ENCODE results near the gene CLEC1B. TPM values are rescaled to one million over a fixed set of nuclear protein-coding genes. Genes with fewer than 3 reads are reported as not detected.
"Not testable (repeated sequence)": the region's sequence is repeated elsewhere in the genome, so short reads cannot be mapped to it uniquely, and the experiment has no call there.

CLEC1B gene
- total and polyA plus RNA-seq, 4 donors: 0.57 to 2.2 (median 1.5) TPM; not detected in 1

- Histone ChIP-seq H3K27me3 (ENCODE audit: control insufficient read depth in 3 of 3, insufficient read depth in 3 of 3, low read length in 2 of 3) (no peaks in the 10 kb centered on the region), H3K9ac (ENCODE audit: insufficient read depth in 1 of 2, low read length in 2 of 2) (no peak overlapping the region), H3K27ac (ENCODE audit: low read depth in 1 of 2, low read length in 1 of 2) (no peak overlapping the region), H3K4me1 (ENCODE audit: control insufficient read depth in 5 of 5, insufficient read depth in 5 of 5, low read length in 5 of 5) (no peaks in the 10 kb centered on the region), H3K4me3 (no peak overlapping the region), H3K9me3 (ENCODE audit: control insufficient read depth in 4 of 4, insufficient read depth in 3 of 4, low read length in 3 of 4) (peaks cover 0 to 7% (median 0%) of the 10 kb centered on the region in 4 donors), H3K36me3 (ENCODE audit: control insufficient read depth in 4 of 4, insufficient read depth in 4 of 4, low read length in 4 of 4) (no peaks in the 10 kb centered on the region)
- TF ChIP-seq CTCF (IDR thresholded peaks at IDR 0.05; ENCODE audit: control extremely low read depth, extremely low read depth): no peak
- WGBS, 2 donors: 99 to 100% methylated on average over 2 of the region's 2 CpGs
- DNase-seq (no peak), ATAC-seq (ENCODE audit: insufficient read depth, low FRiP score) (no peak)
Measured at GRCh38 chr12:9975614-9976013, 23.3 kb downstream of the CLEC1B start.

- H3K27me3 ChIP-seq (ENCODE audit: control insufficient read depth in 3 of 3, insufficient read depth in 3 of 3, low read length in 2 of 3); DNase-seq; H3K4me3 ChIP-seq; H3K4me1 ChIP-seq (ENCODE audit: control insufficient read depth in 5 of 5, insufficient read depth in 5 of 5, low read length in 5 of 5); ATAC-seq (ENCODE audit: insufficient read depth, low FRiP score); H3K36me3 ChIP-seq (ENCODE audit: control insufficient read depth in 4 of 4, insufficient read depth in 4 of 4, low read length in 4 of 4); H3K9me3 ChIP-seq (ENCODE audit: control insufficient read depth in 4 of 4, insufficient read depth in 3 of 4, low read length in 3 of 4); H3K27ac ChIP-seq (ENCODE audit: low read depth in 1 of 2, low read length in 1 of 2); H3K9ac ChIP-seq (ENCODE audit: insufficient read depth in 1 of 2, low read length in 2 of 2): not testable (repeated sequence)
- WGBS, 2 donors: 94 to 99% methylated on average over 2 of the region's 2 CpGs
Measured at GRCh38 chr12:9974731-9975130, 24.2 kb downstream of the CLEC1B start.

- no peaks in the 10 kb centered on the region for H3K27me3 ChIP-seq (ENCODE audit: control insufficient read depth in 3 of 3, insufficient read depth in 3 of 3, low read length in 2 of 3)
- no peak overlapping the region for H3K9ac ChIP-seq (ENCODE audit: insufficient read depth in 1 of 2, low read length in 2 of 2)
- no peak overlapping the region for H3K27ac ChIP-seq (ENCODE audit: low read depth in 1 of 2, low read length in 1 of 2)
- DNase-seq (no peak), ATAC-seq (ENCODE audit: insufficient read depth, low FRiP score) (no peak)
- no peaks in the 10 kb centered on the region for H3K4me1 ChIP-seq (ENCODE audit: control insufficient read depth in 5 of 5, insufficient read depth in 5 of 5, low read length in 5 of 5)
- H3K36me3 ChIP-seq (ENCODE audit: control insufficient read depth in 4 of 4, insufficient read depth in 4 of 4, low read length in 4 of 4): no peaks in the 10 kb centered on the region
- 19 to 50% methylated on average over 1 of the region's 1 CpG for WGBS, 2 donors
- no peak for TF ChIP-seq CTCF (IDR thresholded peaks at IDR 0.05; ENCODE audit: control extremely low read depth, extremely low read depth)
- H3K4me3 ChIP-seq: no peak overlapping the region
- peaks cover 0 to 7% (median 0%) of the 10 kb centered on the region in 4 donors for H3K9me3 ChIP-seq (ENCODE audit: control insufficient read depth in 4 of 4, insufficient read depth in 3 of 4, low read length in 3 of 4)
Measured at GRCh38 chr12:9973949-9974348, 25.0 kb downstream of the CLEC1B start.

GRCh38 chr12:9971181-9971580, 27.7 kb downstream of the CLEC1B start, which contains the start of gene CLEC12A:
Gene CLEC12A (plus strand): TSS chr12:9971409. CDS start chr12:9971597, 188 bp downstream.
- Histone ChIP-seq H3K27me3 (ENCODE audit: control insufficient read depth in 3 of 3, insufficient read depth in 3 of 3, low read length in 2 of 3) (no peaks in the 10 kb centered on the region), H3K36me3 (ENCODE audit: control insufficient read depth in 4 of 4, insufficient read depth in 4 of 4, low read length in 4 of 4) (no peaks in the 10 kb centered on the region), H3K9ac (ENCODE audit: insufficient read depth in 1 of 2, low read length in 2 of 2) (no peak within 1 kb of the TSS), H3K4me3 (no peak within 1 kb of the TSS), H3K9me3 (ENCODE audit: control insufficient read depth in 4 of 4, insufficient read depth in 3 of 4, low read length in 3 of 4) (peaks cover 0 to 7% (median 0%) of the 10 kb centered on the region in 4 donors), H3K4me1 (ENCODE audit: control insufficient read depth in 5 of 5, insufficient read depth in 5 of 5, low read length in 5 of 5) (no peaks in the 10 kb centered on the region), H3K27ac (ENCODE audit: low read depth in 1 of 2, low read length in 1 of 2) (no peak within 1 kb of the TSS)
- WGBS, 2 donors: 25 to 53% methylated on average over 1 of the region's 1 CpG
- ATAC-seq (ENCODE audit: insufficient read depth, low FRiP score) (no peak), DNase-seq (no peak)
- no peak for TF ChIP-seq CTCF (IDR thresholded peaks at IDR 0.05; ENCODE audit: control extremely low read depth, extremely low read depth)
